Measurements from ENCODE around the gene RPE65.

Gene RPE65

GRCh38 chr1:68438310-68438709, 11.4 kb downstream of the RPE65 start:
- no peak for DNase-seq (ENCODE audit: low read depth)
- TF ChIP-seq CTCF (IDR thresholded peaks at IDR 0.05; ENCODE audit: control insufficient read depth, extremely low read depth, insufficient read depth): no peak
- no peak overlapping the region for H3K4me3 ChIP-seq (ENCODE audit: low read depth, low read length)

- DNase-seq (ENCODE audit: low read depth): no peak
- no peak for TF ChIP-seq CTCF (IDR thresholded peaks at IDR 0.05; ENCODE audit: control insufficient read depth, extremely low read depth, insufficient read depth)
- no peak overlapping the region for H3K4me3 ChIP-seq (ENCODE audit: low read depth, low read length)
Measured at GRCh38 chr1:68433395-68433794, 16.4 kb downstream of the RPE65 start.

DNA sequence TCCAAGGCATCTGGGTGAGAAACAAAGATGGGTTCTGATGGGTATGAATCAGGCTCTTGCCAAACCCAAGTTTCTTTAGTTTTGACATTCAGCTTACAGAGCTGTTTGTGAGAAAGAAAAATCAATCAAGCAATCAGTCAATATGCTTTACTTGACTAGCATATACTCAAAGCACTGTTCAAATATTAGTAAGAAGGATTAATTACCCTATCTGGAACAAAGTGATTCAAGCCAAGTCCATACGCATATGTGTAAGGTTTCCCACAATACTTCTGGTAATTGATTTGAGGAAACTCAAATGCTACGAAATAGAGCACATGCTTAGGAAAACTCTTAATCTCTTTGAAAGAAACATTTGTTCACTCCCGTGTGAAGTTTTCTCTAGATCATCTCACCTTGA, 18.7 kb downstream of the RPE65 start:
- no peak overlapping the region for H3K4me3 ChIP-seq (ENCODE audit: low read depth, low read length)
- TF ChIP-seq CTCF (IDR thresholded peaks at IDR 0.05; ENCODE audit: control insufficient read depth, extremely low read depth, insufficient read depth): no peak

GRCh38 chr1:68429233-68429808, 20.4 kb downstream of the RPE65 start:
- no peak overlapping the region for H3K4me3 ChIP-seq (ENCODE audit: low read depth, low read length)
- no peak for DNase-seq (ENCODE audit: low read depth)
- no peak for TF ChIP-seq CTCF (IDR thresholded peaks at IDR 0.05; ENCODE audit: control insufficient read depth, extremely low read depth, insufficient read depth)

More for the DNA sequence above, 18.7 kb downstream of the RPE65 start:
- no peak for DNase-seq (ENCODE audit: low read depth)

DNA sequence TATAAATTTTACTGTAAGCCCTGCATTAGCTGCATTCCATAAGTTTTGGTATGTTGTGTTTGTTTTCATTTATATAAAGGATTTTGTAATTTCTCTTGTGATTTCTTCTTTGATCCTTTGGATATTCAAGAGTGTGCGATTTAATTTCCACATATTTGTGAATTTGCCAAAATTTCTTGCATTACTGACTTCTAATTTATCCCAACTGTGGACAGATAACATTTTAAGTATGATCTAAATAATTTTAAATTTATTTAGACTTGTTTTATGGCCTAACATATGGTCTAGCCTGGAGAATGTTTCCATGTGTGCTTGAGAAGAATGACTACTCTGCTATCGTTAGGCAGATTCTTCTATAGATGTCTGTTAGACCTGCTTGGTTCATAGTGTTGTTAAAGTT, 23.2 kb downstream of the RPE65 start:
- H3K4me3 ChIP-seq (ENCODE audit: low read depth, low read length): no peak overlapping the region
- no peak for DNase-seq (ENCODE audit: low read depth)
- TF ChIP-seq CTCF (IDR thresholded peaks at IDR 0.05; ENCODE audit: control insufficient read depth, extremely low read depth, insufficient read depth): no peak

GRCh38 chr1:68421350-68421749, 28.4 kb downstream of the RPE65 start:
- no peak for TF ChIP-seq CTCF (IDR thresholded peaks at IDR 0.05; ENCODE audit: control insufficient read depth, extremely low read depth, insufficient read depth)
- DNase-seq (ENCODE audit: low read depth): no peak
- no peak overlapping the region for H3K4me3 ChIP-seq (ENCODE audit: low read depth, low read length)

DNA sequence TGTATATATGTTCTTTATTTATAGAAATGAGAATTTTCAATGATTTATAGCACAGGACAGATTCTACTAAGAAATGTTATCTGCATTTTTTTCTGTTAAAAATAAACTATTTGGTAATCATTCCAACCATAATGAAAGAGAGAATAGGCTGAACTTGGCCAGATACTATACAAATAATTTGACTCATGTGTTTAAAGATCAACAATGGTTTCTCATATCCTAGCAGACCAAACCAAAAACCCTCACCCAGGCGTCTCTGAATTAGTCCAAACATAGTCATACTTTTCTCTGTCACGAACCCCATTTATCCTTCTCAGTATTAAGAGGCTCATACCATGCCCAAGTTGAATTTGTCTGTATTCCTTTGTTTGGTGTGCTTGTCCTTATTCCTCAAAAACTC, 40.3 kb downstream of the RPE65 start:
- no peak for TF ChIP-seq CTCF (IDR thresholded peaks at IDR 0.05; ENCODE audit: control insufficient read depth, extremely low read depth, insufficient read depth)
- H3K4me3 ChIP-seq (ENCODE audit: low read depth, low read length): no peak overlapping the region
- no peak for DNase-seq (ENCODE audit: low read depth)

Data from LNCaP clone FGC (cell line).